Body of pancreas (tissue), 4 donors: Measurements from ENCODE around the gene CST2. TPM values are rescaled to one million over a fixed set of nuclear protein-coding genes. Genes with fewer than 3 reads are reported as not detected.
"Not testable (repeated sequence)": the region's sequence is repeated elsewhere in the genome, so short reads cannot be mapped to it uniquely, and the experiment has no call there.

Experiments used
- ATAC-seq: fragments of 150-250 bp; one replicate; pipeline ENCODE4 v1.9.1; 2016
- DNase-seq, 4 donors: peaks; one replicate each; pipeline ENCODE4 v3.0.0-alpha.2; 2019
- H3K27ac ChIP-seq, 4 donors: fragments of 200-600 bp; sonication (generic); 1 replicate in 3 of 4; 2 replicates in 1 of 4; pipeline versions ENCODE4 v1.5.1 to v1.6.1; 2016 to 2019; ENCODE audit warnings: mild to moderate bottlenecking in 1 of 4, mixed read lengths in 1 of 4, moderate library complexity in 1 of 4
- H3K27me3 ChIP-seq, 2 donors: fragments of 200-600 bp; sonication (generic); one replicate each; pipeline ENCODE4 v1.6.0; 2016; ENCODE audit warnings: mild to moderate bottlenecking in 1 of 2
- H3K36me3 ChIP-seq, 2 donors: fragments of 200-600 bp; sonication (generic); replicated peaks in 1 of 2; 2 replicates each; pipeline ENCODE4 v1.5.1; 2016; ENCODE audit warnings: low read depth in 2 of 2; ENCODE audit not compliant: insufficient read depth in 1 of 2
- H3K4me1 ChIP-seq: fragments of 200-600 bp; sonication (generic); one replicate; pipeline ENCODE4 v1.6.0; 2016
- H3K4me3 ChIP-seq, 2 donors: fragments of 200-600 bp; sonication (generic); 1 replicate in 1 of 2; 2 replicates in 1 of 2; pipeline ENCODE4 v1.5.1; 2016 to 2019
- H3K9me3 ChIP-seq, 3 donors: fragments of 200-600 bp; sonication (generic); 1 replicate in 2 of 3; 2 replicates in 1 of 3; pipeline ENCODE4 v1.5.1; 2016
- CTCF ChIP-seq, 7 experiments: fragments of 450-650 bp in 4 of 7; fragments of 200-600 bp in 3 of 7; sonication (generic) in 3 of 7; IDR thresholded peaks; one replicate each; pipeline ENCODE4 v1.5.1; 2016 to 2019; ENCODE audit warnings: antibody characterized with exemption in 7 of 7
- POLR2A ChIP-seq, 3 donors: fragments of 450-650 bp; IDR thresholded peaks; one replicate each; pipeline ENCODE4 v1.6.1; 2016; ENCODE audit warnings: antibody characterized with exemption in 3 of 3, mild to moderate bottlenecking in 2 of 3
- WGBS, 2 donors: methylation state at CpG; one replicate each; pipeline ENCODE4 v1.1.5; 2017; 5-methylcytosine and 5-hydroxymethylcytosine counted together
- intact Hi-C: fragments of 100-400 bp; cut with DNase I; formaldehyde crosslinking; loops from one replicate; pipeline ENCODE4 v1.15.1; 2023
- total RNA-seq, 2 donors: library from RNA; depleted of rRNA; stranded (reverse); fragments of >200 nt; gene quantifications; one replicate each; pipeline ENCODE4 v1.1.0, GENCODE V29; 2016

CST2 gene
- total RNA-seq, 2 donors from 2014 or later, result not detected

- no peak for DNase-seq
- no peak overlapping the region for H3K27ac ChIP-seq
- H3K27me3 ChIP-seq, result no peaks in the 10 kb centered on the region
- H3K4me1 ChIP-seq, result no peaks in the 10 kb centered on the region
- H3K36me3 ChIP-seq, result no peaks in the 10 kb centered on the region
- 84 to 100% methylated on average over 1 of the region's 1 CpG for WGBS, 2 donors
- H3K4me3 ChIP-seq, result no peak overlapping the region
- ATAC-seq, result no peak
- intact Hi-C loops, result no loop called here
- no peaks in the 10 kb centered on the region for H3K9me3 ChIP-seq
- TF ChIP-seq POLR2A (IDR thresholded peaks at IDR 0.05) (no peak), CTCF (IDR thresholded peaks at IDR 0.05) (no peak)
These were observed 43.1 kb downstream of the CST2 start for GRCh38 chr20:23783447-23783846.

GRCh38 chr20:23782366-23782983 is 44.1 kb downstream of the CST2 start:
- DNase-seq (peak in 2 of 4 donors; percentile 7 to 18), ATAC-seq (no peak)
- 63 to 80% methylated on average over 8 of the region's 8 CpGs for WGBS, 2 donors

GRCh38 chr20:23778676-23779075 is 47.9 kb downstream of the CST2 start:
- DNase-seq, intact Hi-C loops, H3K4me3 ChIP-seq, H3K9me3 ChIP-seq, H3K27ac ChIP-seq, H3K27me3 ChIP-seq, H3K4me1 ChIP-seq, ATAC-seq, H3K36me3 ChIP-seq: not testable (repeated sequence)

More at GRCh38 chr20:23782366-23782983, 44.1 kb downstream of the CST2 start:
- no peaks in the 10 kb centered on the region for H3K4me1 ChIP-seq
- no peaks in the 10 kb centered on the region for H3K36me3 ChIP-seq
- H3K27me3 ChIP-seq, result no peaks in the 10 kb centered on the region
- no peak overlapping the region for H3K4me3 ChIP-seq
- no peaks in the 10 kb centered on the region for H3K9me3 ChIP-seq
- H3K27ac ChIP-seq, result no peak overlapping the region
- TF ChIP-seq CTCF (IDR thresholded peaks at IDR 0.05) (peak in 5 of 7 experiments; percentile 21 to 39 (median 32)), POLR2A (IDR thresholded peaks at IDR 0.05) (no peak)
- intact Hi-C loops, result no loop called here

- intact Hi-C loops, H3K27me3 ChIP-seq, DNase-seq, H3K4me1 ChIP-seq, H3K9me3 ChIP-seq, H3K36me3 ChIP-seq, H3K27ac ChIP-seq, ATAC-seq, H3K4me3 ChIP-seq: not testable (repeated sequence)
- WGBS, 2 donors, result 66 to 71% methylated on average over 8 of the region's 8 CpGs
These were observed 49.1 kb downstream of the CST2 start for GRCh38 chr20:23777380-23777779.

GRCh38 chr20:23776067-23776771 is 50.3 kb downstream of the CST2 start:
- no peaks in the 10 kb centered on the region for H3K4me1 ChIP-seq
- DNase-seq (no peak), ATAC-seq (no peak)
- intact Hi-C loops, result no loop called here
- H3K27me3 ChIP-seq, result no peaks in the 10 kb centered on the region
- H3K27ac ChIP-seq, result no peak overlapping the region
- no peaks in the 10 kb centered on the region for H3K9me3 ChIP-seq
- H3K36me3 ChIP-seq, result no peaks in the 10 kb centered on the region
- H3K4me3 ChIP-seq, result no peak overlapping the region
- TF ChIP-seq CTCF (IDR thresholded peaks at IDR 0.05), result no peak
- no peak for TF ChIP-seq POLR2A (IDR thresholded peaks at IDR 0.05)
- 16 to 17% methylated on average over 13 to 14 of the region's 14 CpGs for WGBS, 2 donors

GRCh38 chr20:23774081-23774480 is 52.4 kb downstream of the CST2 start:
- Histone ChIP-seq H3K27ac (no peak overlapping the region), H3K9me3 (no peaks in the 10 kb centered on the region), H3K36me3 (no peaks in the 10 kb centered on the region), H3K4me3 (no peak overlapping the region), H3K4me1 (no peaks in the 10 kb centered on the region), H3K27me3 (no peaks in the 10 kb centered on the region)
- TF ChIP-seq POLR2A (IDR thresholded peaks at IDR 0.05) (no peak), CTCF (IDR thresholded peaks at IDR 0.05) (no peak)
- intact Hi-C loops, result no loop called here
- 60 to 67% methylated on average over 4 to 7 of the region's 7 CpGs for WGBS, 2 donors
- no peak for DNase-seq
- ATAC-seq, result no peak
